Esophagus muscularis mucosa (tissue), 4 donors: ENCODE measurements around the gene OR6X1. TPM values are rescaled to one million over a fixed set of nuclear protein-coding genes. Genes with fewer than 3 reads are reported as not detected.

Source experiments
- DNase-seq: peaks from one replicate; pipeline ENCODE4 v3.0.0-alpha.2; 2017; ENCODE audit errors: extremely low spot score
- H3K27ac ChIP-seq, 4 donors: fragments of 200-600 bp; sonication (generic); replicated peaks in 1 of 4; 1 replicate in 3 of 4; 2 replicates in 1 of 4; pipeline ENCODE4 v1.5.1; 2016 to 2019; ENCODE audit warnings: mild to moderate bottlenecking in 1 of 4
- H3K27me3 ChIP-seq, 4 donors: fragments of 200-600 bp; sonication (generic); one replicate each; pipeline versions ENCODE4 v1.5.1 to v1.6.0; 2016 to 2019
- H3K36me3 ChIP-seq, 4 donors: fragments of 200-600 bp; sonication (generic); one replicate each; pipeline ENCODE4 v1.5.1; 2016 to 2019
- H3K4me1 ChIP-seq, 4 donors: fragments of 200-600 bp; sonication (generic); one replicate each; pipeline ENCODE4 v1.5.1; 2016 to 2019
- H3K4me3 ChIP-seq, 4 donors: fragments of 200-600 bp; sonication (generic); 1 replicate in 2 of 4; 2 replicates in 2 of 4; pipeline ENCODE4 v1.5.1; 2016 to 2019; ENCODE audit warnings: mild to moderate bottlenecking in 4 of 4, moderate library complexity in 1 of 4
- H3K9me3 ChIP-seq, 4 donors: fragments of 200-600 bp; sonication (generic); 1 replicate in 3 of 4; 2 replicates in 1 of 4; pipeline ENCODE4 v1.5.1; 2016 to 2019
- CTCF ChIP-seq, 3 experiments: fragments of 200-600 bp in 2 of 3; fragments of 450-650 bp in 1 of 3; sonication (generic) in 2 of 3; IDR thresholded peaks; one replicate each; pipeline ENCODE4 v1.5.1; 2017 to 2019; ENCODE audit warnings: antibody characterized with exemption in 3 of 3, mild to moderate bottlenecking in 2 of 3, moderate library complexity in 1 of 3
- EP300 ChIP-seq: sonication (generic); formaldehyde crosslinking; IDR thresholded peaks from one replicate; pipeline ENCODE4 v1.6.1; 2017; ENCODE audit warnings: antibody characterized with exemption
- POLR2A ChIP-seq: fragments of 450-650 bp; IDR thresholded peaks from one replicate; pipeline ENCODE4 v1.6.1; 2017; ENCODE audit warnings: antibody characterized with exemption, moderate library complexity, mild to moderate bottlenecking, low read depth
- POLR2AphosphoS5 ChIP-seq, 2 donors: sonication (generic); formaldehyde crosslinking; IDR thresholded peaks; one replicate each; pipeline ENCODE4 v1.6.1; 2017; ENCODE audit warnings: antibody characterized with exemption in 2 of 2
- WGBS: methylation state at CpG from one replicate; pipeline ENCODE4 v1.1.5; 2018; 5-methylcytosine and 5-hydroxymethylcytosine counted together
- intact Hi-C: fragments of 100-400 bp; cut with DNase I; formaldehyde crosslinking; loops from one replicate; pipeline ENCODE4 v1.15.1; 2023
- total RNA-seq, 4 donors: library from RNA; depleted of rRNA; stranded (reverse); fragments of >200 nt; gene quantifications; one replicate each; pipeline versions ENCODE4 v1.1.0 to v1.2.1, GENCODE V29; 2016

The OR6X1 gene, protein sequence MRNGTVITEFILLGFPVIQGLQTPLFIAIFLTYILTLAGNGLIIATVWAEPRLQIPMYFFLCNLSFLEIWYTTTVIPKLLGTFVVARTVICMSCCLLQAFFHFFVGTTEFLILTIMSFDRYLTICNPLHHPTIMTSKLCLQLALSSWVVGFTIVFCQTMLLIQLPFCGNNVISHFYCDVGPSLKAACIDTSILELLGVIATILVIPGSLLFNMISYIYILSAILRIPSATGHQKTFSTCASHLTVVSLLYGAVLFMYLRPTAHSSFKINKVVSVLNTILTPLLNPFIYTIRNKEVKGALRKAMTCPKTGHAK
- not detected for total RNA-seq

DNA sequence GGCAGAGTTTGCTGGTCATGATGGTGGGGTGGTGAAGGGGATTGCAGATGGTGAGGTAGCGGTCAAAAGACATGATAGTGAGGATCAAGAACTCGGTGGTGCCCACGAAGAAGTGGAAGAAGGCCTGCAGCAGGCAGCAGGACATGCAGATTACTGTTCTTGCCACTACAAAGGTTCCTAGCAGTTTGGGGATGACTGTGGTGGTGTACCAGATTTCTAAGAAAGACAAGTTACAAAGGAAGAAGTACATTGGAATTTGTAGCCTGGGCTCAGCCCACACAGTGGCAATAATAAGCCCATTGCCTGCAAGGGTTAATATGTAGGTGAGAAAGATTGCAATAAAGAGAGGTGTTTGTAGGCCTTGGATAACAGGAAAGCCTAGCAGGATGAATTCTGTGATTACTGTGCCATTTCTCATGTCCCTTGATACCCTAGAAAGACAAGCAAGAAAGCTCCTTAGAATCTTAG, at the start of gene OR6X1:
Gene OR6X1, minus strand, starts transcription at position 418 of the 468 bp plus-strand sequence. Its CDS starts 0 bp downstream, at position 418.
- no peak for DNase-seq
- Histone ChIP-seq H3K27ac (no peak within 1 kb of the TSS), H3K27me3 (peaks cover 0 to 5% (median 0%) of the 10 kb centered on the region in 4 donors), H3K36me3 (no peaks in the 10 kb centered on the region), H3K4me1 (no peaks in the 10 kb centered on the region), H3K9me3 (no peaks in the 10 kb centered on the region), H3K4me3 (no peak within 1 kb of the TSS)
- TF ChIP-seq EP300 (no peak), POLR2AphosphoS5 (IDR thresholded peaks at IDR 0.05) (no peak), POLR2A (no peak), CTCF (IDR thresholded peaks at IDR 0.05) (no peak)
- intact Hi-C loops: no loop called here
- WGBS: 84% methylated on average over 3 of the region's 3 CpGs

DNA sequence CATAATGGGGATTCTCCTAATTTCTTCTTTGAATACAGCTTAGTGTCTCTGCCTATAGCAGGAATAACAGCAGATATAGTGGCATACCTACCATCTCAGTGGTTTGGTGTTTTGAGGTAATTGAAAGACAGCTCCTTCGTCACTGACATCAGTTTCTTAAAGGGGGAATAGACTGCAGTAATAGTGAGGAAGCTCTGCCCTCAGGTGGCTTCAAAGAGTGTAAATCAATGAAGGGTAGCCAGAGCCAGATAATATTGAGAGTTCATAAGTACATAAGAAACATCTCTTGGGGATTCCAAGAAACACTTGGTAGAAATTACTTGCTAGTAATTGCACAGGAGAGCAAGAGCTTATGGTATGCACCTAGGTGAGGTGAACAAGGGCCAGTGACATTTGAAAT, 47.4 kb upstream of the OR6X1 start:
- WGBS: 30% methylated on average over 1 of the region's 1 CpG
- no peaks in the 10 kb centered on the region for H3K4me1 ChIP-seq
- TF ChIP-seq POLR2A (no peak), POLR2AphosphoS5 (IDR thresholded peaks at IDR 0.05) (no peak), EP300 (no peak), CTCF (IDR thresholded peaks at IDR 0.05) (no peak)

DNA sequence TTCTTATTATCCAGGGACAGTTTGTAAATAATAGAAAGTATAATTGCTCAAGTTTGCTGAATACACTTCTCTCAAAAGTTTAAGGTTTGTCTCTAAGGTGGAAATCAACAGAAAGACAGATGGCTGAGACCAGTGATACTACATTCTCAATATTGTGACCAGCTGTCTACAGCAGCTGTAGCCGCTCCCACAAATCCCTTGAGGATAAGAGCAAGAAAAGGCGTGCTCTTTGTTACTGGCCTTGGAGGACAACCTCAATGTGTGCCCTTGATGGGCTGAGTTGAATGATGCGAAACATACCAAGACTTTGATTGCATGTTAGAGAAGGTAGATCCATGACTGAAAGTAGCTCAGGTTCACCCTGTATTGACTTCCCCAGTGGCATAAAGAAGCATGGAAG, 45.7 kb upstream of the OR6X1 start:
- 64% methylated on average over 3 of the region's 3 CpGs for WGBS
- Histone ChIP-seq H3K9me3 (no peaks in the 10 kb centered on the region), H3K27me3 (no peaks in the 10 kb centered on the region), H3K4me3 (no peak overlapping the region), H3K4me1 (no peaks in the 10 kb centered on the region), H3K36me3 (no peaks in the 10 kb centered on the region), H3K27ac (no peak overlapping the region)
- no peak for DNase-seq
- TF ChIP-seq EP300 (no peak), POLR2A (no peak), POLR2AphosphoS5 (IDR thresholded peaks at IDR 0.05) (no peak), CTCF (IDR thresholded peaks at IDR 0.05) (no peak)
- intact Hi-C loops: no loop called here

More for the DNA sequence above, 47.4 kb upstream of the OR6X1 start:
- intact Hi-C loops: no loop called here
- H3K4me3 ChIP-seq: no peak overlapping the region
- DNase-seq: no peak
- H3K36me3 ChIP-seq: no peaks in the 10 kb centered on the region
- no peaks in the 10 kb centered on the region for H3K9me3 ChIP-seq
- no peak overlapping the region for H3K27ac ChIP-seq
- H3K27me3 ChIP-seq: no peaks in the 10 kb centered on the region

- WGBS: 82% methylated on average over 4 of the region's 4 CpGs
- TF ChIP-seq CTCF (IDR thresholded peaks at IDR 0.05) (no peak), POLR2AphosphoS5 (IDR thresholded peaks at IDR 0.05) (no peak), EP300 (no peak), POLR2A (no peak)
- no peaks in the 10 kb centered on the region for H3K27me3 ChIP-seq
- no peaks in the 10 kb centered on the region for H3K9me3 ChIP-seq
- intact Hi-C loops: no loop called here
- no peak for DNase-seq
- no peak overlapping the region for H3K4me3 ChIP-seq
- H3K4me1 ChIP-seq: no peaks in the 10 kb centered on the region
- H3K27ac ChIP-seq: no peak overlapping the region
- H3K36me3 ChIP-seq: no peaks in the 10 kb centered on the region
These were observed 45.1 kb upstream of the OR6X1 start for GRCh38 chr11:123799438-123799837.
